ENCODE measurements around the gene ATP8A2. TPM values are rescaled to one million over a fixed set of nuclear protein-coding genes. Genes with fewer than 3 reads are reported as not detected.
"Not testable (repeated sequence)": the region's sequence is repeated elsewhere in the genome, so short reads cannot be mapped to it uniquely, and the experiment has no call there.

ATP8A2 gene
- total RNA-seq, 1 donor from 2014 or later, result 1.9 TPM

GRCh38 chr13:25768838-25769237, 397.1 kb downstream of the ATP8A2 start:
- no peaks in the 10 kb centered on the region for H3K4me1 ChIP-seq
- TF ChIP-seq, protein P1, sequence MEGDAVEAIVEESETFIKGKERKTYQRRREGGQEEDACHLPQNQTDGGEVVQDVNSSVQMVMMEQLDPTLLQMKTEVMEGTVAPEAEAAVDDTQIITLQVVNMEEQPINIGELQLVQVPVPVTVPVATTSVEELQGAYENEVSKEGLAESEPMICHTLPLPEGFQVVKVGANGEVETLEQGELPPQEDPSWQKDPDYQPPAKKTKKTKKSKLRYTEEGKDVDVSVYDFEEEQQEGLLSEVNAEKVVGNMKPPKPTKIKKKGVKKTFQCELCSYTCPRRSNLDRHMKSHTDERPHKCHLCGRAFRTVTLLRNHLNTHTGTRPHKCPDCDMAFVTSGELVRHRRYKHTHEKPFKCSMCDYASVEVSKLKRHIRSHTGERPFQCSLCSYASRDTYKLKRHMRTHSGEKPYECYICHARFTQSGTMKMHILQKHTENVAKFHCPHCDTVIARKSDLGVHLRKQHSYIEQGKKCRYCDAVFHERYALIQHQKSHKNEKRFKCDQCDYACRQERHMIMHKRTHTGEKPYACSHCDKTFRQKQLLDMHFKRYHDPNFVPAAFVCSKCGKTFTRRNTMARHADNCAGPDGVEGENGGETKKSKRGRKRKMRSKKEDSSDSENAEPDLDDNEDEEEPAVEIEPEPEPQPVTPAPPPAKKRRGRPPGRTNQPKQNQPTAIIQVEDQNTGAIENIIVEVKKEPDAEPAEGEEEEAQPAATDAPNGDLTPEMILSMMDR (IDR thresholded peaks at IDR 0.05), result no peak
- no peaks in the 10 kb centered on the region for H3K27me3 ChIP-seq
- H3K36me3 ChIP-seq, result no peaks in the 10 kb centered on the region
- ATAC-seq (no peak), DNase-seq (no peak)
- no peak overlapping the region for H3K4me3 ChIP-seq
- no peak overlapping the region for H3K27ac ChIP-seq
- intact Hi-C loops (cut with DNase I), result no loop called here
- no peaks in the 10 kb centered on the region for H3K9me3 ChIP-seq

GRCh38 chr13:25770601-25771000, 398.8 kb downstream of the ATP8A2 start:
- Histone ChIP-seq H3K4me1 (no peaks in the 10 kb centered on the region), H3K36me3 (no peaks in the 10 kb centered on the region), H3K9me3 (no peaks in the 10 kb centered on the region), H3K27ac (no peak overlapping the region), H3K4me3 (no peak overlapping the region), H3K27me3 (no peaks in the 10 kb centered on the region)
- intact Hi-C loops (cut with DNase I), result no loop called here
- TF ChIP-seq, protein P1 (IDR thresholded peaks at IDR 0.05), result no peak
- DNase-seq (no peak), ATAC-seq (no peak)

DNA sequence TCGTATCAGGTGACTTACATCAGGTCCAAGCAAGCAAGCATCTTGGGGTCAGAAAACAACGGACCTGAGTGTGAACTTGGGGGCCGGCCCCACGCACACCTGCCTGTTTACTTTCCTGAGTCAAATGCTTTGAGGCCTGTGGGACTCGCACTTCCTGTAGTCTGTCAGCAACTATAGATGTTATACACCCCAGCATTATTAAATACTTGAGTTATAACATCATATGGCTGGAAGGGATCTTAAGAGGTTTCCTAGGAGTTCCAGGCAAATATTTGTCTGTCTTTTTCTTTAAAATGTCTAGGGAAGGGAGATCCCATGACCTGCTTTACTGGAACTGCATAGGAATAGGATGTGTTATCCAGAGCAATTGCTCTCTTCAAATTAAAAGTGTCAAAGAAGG, 399.4 kb downstream of the ATP8A2 start:
- no peaks in the 10 kb centered on the region for H3K4me1 ChIP-seq
- no peak overlapping the region for H3K4me3 ChIP-seq
- ATAC-seq (no peak), DNase-seq (no peak)
- intact Hi-C loops (cut with DNase I), result no loop called here
- no peaks in the 10 kb centered on the region for H3K36me3 ChIP-seq
- TF ChIP-seq, protein P1 (IDR thresholded peaks at IDR 0.05), result no peak
- H3K27me3 ChIP-seq, result no peaks in the 10 kb centered on the region
- no peaks in the 10 kb centered on the region for H3K9me3 ChIP-seq
- H3K27ac ChIP-seq, result no peak overlapping the region

DNA sequence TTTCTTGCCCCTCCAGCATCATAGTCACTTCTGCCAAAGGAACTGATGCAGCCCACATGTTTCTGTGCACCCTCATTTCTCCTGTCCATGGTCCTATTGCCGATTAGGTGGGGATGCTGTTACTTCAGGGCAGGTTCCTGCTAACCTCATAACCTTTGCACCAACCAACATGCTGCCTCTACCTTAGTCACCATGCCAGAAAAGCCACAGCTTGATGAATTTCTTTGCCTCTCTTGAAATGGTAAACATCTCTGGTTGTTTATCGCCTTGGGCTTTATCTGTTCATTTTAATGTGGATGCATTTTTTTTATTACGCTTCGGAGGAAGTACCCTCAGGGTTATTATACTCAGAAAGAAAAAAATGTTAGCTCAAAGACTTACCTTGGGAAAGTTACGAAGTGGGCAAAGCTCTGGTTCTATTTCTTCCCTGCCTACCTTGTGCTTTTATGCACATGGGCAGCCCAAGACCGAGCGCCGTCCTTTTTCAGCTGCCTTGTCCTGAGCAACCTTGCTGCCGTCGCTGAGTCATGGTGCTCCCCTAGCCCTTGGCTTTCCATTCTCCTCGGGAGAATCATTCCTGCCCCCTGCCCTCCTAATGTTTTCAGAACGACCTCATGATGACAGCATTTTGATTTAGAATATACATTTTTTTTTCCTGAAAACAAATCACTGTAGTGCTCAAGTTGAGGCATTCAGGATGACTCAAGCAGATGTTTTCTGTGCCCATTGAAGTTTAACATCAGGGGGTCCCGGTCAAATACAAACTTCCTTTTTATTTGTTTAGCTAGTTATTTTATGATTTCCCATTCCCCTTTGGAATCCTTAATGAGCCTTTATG, 400.1 kb downstream of the ATP8A2 start:
- DNase-seq (no peak), ATAC-seq (no peak)
- Histone ChIP-seq H3K27me3 (no peaks in the 10 kb centered on the region), H3K27ac (no peak overlapping the region), H3K9me3 (no peaks in the 10 kb centered on the region), H3K4me3 (no peak overlapping the region), H3K36me3 (no peaks in the 10 kb centered on the region), H3K4me1 (no peaks in the 10 kb centered on the region)
- TF ChIP-seq, protein P1 (IDR thresholded peaks at IDR 0.05), result no peak
- intact Hi-C loops (cut with DNase I), result no loop called here

DNA sequence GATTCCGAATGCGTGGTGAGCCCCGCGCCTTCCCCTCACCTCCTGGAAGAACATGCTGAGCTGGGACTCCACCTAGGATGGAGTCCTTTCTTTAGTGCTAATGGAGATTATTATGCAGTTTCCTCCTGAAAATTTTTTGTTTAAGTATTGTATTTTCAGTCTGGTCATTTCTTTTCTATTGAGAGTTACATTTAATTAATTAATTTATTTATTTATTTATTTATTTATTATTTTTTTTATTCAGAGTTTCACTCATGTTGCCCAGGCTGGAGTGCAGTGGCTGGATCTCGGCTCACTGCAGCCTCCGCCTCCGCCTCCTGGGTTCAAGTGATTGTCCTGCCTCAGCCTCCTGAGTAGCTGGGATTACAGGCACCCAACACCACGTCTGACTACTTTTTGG, 400.8 kb downstream of the ATP8A2 start:
- H3K27ac ChIP-seq; H3K4me1 ChIP-seq; H3K27me3 ChIP-seq; DNase-seq; ATAC-seq; intact Hi-C loops (cut with DNase I); H3K9me3 ChIP-seq; H3K4me3 ChIP-seq; H3K36me3 ChIP-seq: not testable (repeated sequence)

DNA sequence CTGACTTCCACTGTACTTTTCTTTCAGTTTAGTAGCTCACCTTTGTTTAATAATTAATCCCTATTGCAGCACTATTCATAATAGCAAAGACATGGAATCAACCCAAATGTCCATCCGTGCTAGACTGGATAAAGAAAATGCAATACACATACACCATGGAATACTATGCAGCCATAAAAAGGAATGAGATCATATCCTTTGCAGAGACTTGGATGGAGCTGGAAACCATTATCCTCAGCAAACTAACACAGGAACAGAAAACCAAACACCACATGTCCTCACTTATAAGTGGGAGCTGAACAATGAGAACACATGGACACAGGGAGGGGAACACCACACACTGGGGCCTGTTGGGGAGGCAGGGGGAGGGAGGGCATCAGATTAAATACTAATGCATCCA, 402.3 kb downstream of the ATP8A2 start:
- H3K9me3 ChIP-seq; H3K4me1 ChIP-seq; H3K36me3 ChIP-seq; intact Hi-C loops (cut with DNase I); ATAC-seq; DNase-seq; H3K4me3 ChIP-seq; H3K27me3 ChIP-seq; H3K27ac ChIP-seq: not testable (repeated sequence)

All from upper lobe of right lung (tissue), 1 donor.